HL-60 (cell line): Measurements from ENCODE around the gene PCSK7.
A peak's percentile ranks its signal among the peaks of the same experiment; 100 is the strongest.

Experiments
- DNase-seq, 2 experiments: peaks; one replicate each; pipeline ENCODE4 v3.0.0-alpha.2; 2010 to 2020; ENCODE audit warnings: low read depth in 1 of 2, low spot score in 1 of 2
- H3K27ac ChIP-seq: fragments of 250-450 bp; sonication (Bioruptor Pico); replicated peaks from 2 replicates; pipeline ENCODE4 v1.5.1; 2020; ENCODE audit warnings: mild to moderate bottlenecking, moderate library complexity
- H3K27me3 ChIP-seq: fragments of 250-450 bp; sonication (Bioruptor Pico); 2 replicates; pipeline ENCODE4 v1.5.1; 2021; ENCODE audit warnings: mild to moderate bottlenecking, moderate library complexity; ENCODE audit not compliant: insufficient read depth, poor library complexity, severe bottlenecking
- H3K4me3 ChIP-seq: replicated peaks from 2 replicates; pipeline ENCODE4 v1.5.1; 2011; ENCODE audit warnings: mild to moderate bottlenecking, control low read depth, low read length; ENCODE audit not compliant: insufficient read depth
- GABPA ChIP-seq: IDR thresholded peaks from 2 replicates; pipeline ENCODE4 v1.6.1; 2012; ENCODE audit warnings: low read depth
- POLR2AphosphoS5 ChIP-seq: IDR thresholded peaks from 2 replicates; pipeline ENCODE4 v1.6.1; 2012; ENCODE audit warnings: low read depth
- SPI1 ChIP-seq: IDR thresholded peaks from 2 replicates; pipeline ENCODE4 v1.6.1; 2012; ENCODE audit warnings: low read depth, mild to moderate bottlenecking, borderline replicate concordance
- TF ChIP-seq, protein P1 (sequence below): IDR thresholded peaks from 2 replicates; pipeline ENCODE4 v1.6.1; 2012; ENCODE audit warnings: low read depth; ENCODE audit not compliant: insufficient replicate concordance
- TF ChIP-seq, protein P2 (sequence below): IDR thresholded peaks from one replicate; pipeline ENCODE4 v1.5.1; 2011; ENCODE audit warnings: low read length, control low read depth, inconsistent platforms; ENCODE audit not compliant: insufficient read depth

Gene PCSK7

DNA sequence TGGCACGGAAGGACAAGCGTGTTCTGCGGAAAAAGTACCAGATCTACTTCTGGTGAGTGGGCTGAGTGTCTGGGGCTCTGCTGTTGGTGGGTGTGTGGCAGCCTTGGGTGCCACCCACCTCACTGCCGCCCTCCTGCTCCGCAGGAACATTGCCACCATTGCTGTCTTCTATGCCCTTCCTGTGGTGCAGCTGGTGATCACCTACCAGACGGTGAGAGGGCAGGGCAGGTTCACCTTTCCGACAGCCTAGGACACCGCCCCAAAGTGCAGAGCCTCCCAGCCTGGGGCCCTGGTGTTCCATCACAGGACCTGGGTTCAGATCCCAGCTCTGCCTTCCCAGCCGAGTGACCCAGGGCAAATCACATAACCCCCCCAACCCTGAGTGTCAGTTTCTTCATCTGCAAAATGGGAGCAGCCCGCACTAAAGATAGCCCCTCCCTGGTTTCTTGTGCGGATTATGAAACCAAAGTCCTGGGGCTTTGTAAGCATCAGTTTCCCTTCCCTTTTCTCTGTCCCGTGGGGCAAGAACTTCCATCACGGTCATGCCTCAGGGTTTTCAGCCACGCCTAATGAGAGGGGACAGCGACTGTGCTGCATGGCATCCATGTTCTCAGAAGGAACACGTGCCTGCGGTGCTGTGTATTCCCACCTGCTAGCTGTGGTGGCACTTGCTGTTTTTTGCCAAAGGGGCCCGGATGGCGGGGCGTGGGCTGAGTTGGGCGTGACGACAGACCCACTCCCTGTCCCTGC is 42.5 kb downstream of the PCSK7 start:
- H3K4me3 ChIP-seq: no peak overlapping the region
- DNase-seq: peak in 1 of 2 experiments; percentile 72
- H3K27ac ChIP-seq: no peak overlapping the region
- no peak for TF ChIP-seq POLR2AphosphoS5
- TF ChIP-seq, protein P1, sequence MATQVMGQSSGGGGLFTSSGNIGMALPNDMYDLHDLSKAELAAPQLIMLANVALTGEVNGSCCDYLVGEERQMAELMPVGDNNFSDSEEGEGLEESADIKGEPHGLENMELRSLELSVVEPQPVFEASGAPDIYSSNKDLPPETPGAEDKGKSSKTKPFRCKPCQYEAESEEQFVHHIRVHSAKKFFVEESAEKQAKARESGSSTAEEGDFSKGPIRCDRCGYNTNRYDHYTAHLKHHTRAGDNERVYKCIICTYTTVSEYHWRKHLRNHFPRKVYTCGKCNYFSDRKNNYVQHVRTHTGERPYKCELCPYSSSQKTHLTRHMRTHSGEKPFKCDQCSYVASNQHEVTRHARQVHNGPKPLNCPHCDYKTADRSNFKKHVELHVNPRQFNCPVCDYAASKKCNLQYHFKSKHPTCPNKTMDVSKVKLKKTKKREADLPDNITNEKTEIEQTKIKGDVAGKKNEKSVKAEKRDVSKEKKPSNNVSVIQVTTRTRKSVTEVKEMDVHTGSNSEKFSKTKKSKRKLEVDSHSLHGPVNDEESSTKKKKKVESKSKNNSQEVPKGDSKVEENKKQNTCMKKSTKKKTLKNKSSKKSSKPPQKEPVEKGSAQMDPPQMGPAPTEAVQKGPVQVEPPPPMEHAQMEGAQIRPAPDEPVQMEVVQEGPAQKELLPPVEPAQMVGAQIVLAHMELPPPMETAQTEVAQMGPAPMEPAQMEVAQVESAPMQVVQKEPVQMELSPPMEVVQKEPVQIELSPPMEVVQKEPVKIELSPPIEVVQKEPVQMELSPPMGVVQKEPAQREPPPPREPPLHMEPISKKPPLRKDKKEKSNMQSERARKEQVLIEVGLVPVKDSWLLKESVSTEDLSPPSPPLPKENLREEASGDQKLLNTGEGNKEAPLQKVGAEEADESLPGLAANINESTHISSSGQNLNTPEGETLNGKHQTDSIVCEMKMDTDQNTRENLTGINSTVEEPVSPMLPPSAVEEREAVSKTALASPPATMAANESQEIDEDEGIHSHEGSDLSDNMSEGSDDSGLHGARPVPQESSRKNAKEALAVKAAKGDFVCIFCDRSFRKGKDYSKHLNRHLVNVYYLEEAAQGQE: no peak
- no peak for TF ChIP-seq SPI1
- no peak for TF ChIP-seq GABPA
- TF ChIP-seq, protein P2, sequence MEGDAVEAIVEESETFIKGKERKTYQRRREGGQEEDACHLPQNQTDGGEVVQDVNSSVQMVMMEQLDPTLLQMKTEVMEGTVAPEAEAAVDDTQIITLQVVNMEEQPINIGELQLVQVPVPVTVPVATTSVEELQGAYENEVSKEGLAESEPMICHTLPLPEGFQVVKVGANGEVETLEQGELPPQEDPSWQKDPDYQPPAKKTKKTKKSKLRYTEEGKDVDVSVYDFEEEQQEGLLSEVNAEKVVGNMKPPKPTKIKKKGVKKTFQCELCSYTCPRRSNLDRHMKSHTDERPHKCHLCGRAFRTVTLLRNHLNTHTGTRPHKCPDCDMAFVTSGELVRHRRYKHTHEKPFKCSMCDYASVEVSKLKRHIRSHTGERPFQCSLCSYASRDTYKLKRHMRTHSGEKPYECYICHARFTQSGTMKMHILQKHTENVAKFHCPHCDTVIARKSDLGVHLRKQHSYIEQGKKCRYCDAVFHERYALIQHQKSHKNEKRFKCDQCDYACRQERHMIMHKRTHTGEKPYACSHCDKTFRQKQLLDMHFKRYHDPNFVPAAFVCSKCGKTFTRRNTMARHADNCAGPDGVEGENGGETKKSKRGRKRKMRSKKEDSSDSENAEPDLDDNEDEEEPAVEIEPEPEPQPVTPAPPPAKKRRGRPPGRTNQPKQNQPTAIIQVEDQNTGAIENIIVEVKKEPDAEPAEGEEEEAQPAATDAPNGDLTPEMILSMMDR: no peak
- no peaks in the 10 kb centered on the region for H3K27me3 ChIP-seq

- DNase-seq: no peak
- Histone ChIP-seq H3K27me3 (no peaks in the 10 kb centered on the region), H3K27ac (no peak overlapping the region), H3K4me3 (no peak overlapping the region)
- no peak for TF ChIP-seq SPI1
- TF ChIP-seq, protein P1: no peak
- TF ChIP-seq GABPA: no peak
- TF ChIP-seq, protein P2: no peak
- TF ChIP-seq POLR2AphosphoS5: no peak
These were observed 43.2 kb downstream of the PCSK7 start for GRCh38 chr11:117188620-117189081.

DNA sequence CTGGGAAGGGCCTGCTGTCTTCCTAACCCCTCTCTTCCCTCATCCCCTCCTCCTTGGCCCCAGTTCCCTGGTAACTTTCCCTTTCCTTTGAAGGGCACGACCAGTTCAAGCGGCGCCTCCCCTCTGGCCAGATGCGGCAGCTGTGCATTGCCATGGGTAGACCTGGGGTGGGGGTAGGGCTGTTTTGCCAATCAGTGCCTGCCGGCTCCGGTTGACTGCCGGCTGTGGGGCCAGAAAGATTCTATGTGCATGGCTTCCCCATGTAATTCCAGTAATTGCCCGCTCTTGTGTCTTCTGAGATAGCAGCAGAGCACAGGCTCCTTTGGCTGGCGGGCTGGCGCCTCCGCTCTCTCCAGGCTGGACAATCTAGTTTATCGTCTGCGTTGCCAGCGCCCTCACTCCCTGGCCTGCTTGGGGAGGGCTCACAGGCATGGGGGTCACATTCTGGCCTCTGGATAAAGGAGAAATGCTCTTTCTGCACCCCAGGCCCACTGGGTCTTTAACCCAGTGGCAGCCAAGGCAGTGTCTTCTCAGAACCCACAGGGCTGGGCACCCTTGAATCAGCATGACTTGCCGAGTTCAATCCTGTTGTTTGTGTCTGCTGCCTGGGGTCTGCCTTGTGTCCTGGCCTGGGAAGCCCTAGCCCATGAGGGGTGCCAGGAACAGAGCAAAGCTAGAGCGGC is 43.9 kb downstream of the PCSK7 start:
- no peak overlapping the region for H3K27ac ChIP-seq
- DNase-seq: no peak

More for the DNA sequence above, 43.9 kb downstream of the PCSK7 start:
- no peak for TF ChIP-seq GABPA
- TF ChIP-seq, protein P2: no peak
- no peak for TF ChIP-seq POLR2AphosphoS5
- TF ChIP-seq, protein P1: no peak
- H3K27me3 ChIP-seq: no peaks in the 10 kb centered on the region
- H3K4me3 ChIP-seq: no peak overlapping the region
